GM23338 (cell line): ENCODE measurements around the gene COX7A2. TPM values are rescaled to one million over a fixed set of nuclear protein-coding genes. Genes with fewer than 3 reads are reported as not detected.
A peak's percentile ranks its signal among the peaks of the same experiment; 100 is the strongest.

Experiments used
- ATAC-seq: fragments of 200-7000 bp; cut with Tn5 transposase; 3 replicates; pipeline ENCODE4 v1.9.1; 2020
- DNase-seq: peaks from one replicate; pipeline ENCODE4 v3.0.0-alpha.2; 2015; ENCODE audit warnings: low spot score
- H2AFZ ChIP-seq: fragments of 200-600 bp; sonication (generic); 2 replicates; pipeline ENCODE4 v1.8.0; 2016; ENCODE audit warnings: antibody characterized with exemption, mild to moderate bottlenecking, moderate library complexity
- H3F3A ChIP-seq: fragments of 200-600 bp; sonication (generic); replicated peaks from 2 replicates; pipeline ENCODE4 v1.8.0; 2017; ENCODE audit warnings: antibody characterized with exemption, mixed run types, low read depth
- H3K27ac ChIP-seq: fragments of 200-600 bp; sonication (generic); 2 replicates; pipeline ENCODE4 v1.6.1; 2016; ENCODE audit warnings: low read depth
- H3K27me3 ChIP-seq: fragments of 200-600 bp; sonication (generic); 2 replicates; pipeline ENCODE4 v1.8.0; 2016; ENCODE audit warnings: mild to moderate bottlenecking, mixed run types, moderate library complexity; ENCODE audit not compliant: insufficient read depth
- H3K36me3 ChIP-seq: fragments of 200-600 bp; sonication (generic); 2 replicates; pipeline ENCODE4 v1.8.0; 2016; ENCODE audit warnings: mild to moderate bottlenecking; ENCODE audit not compliant: insufficient read depth
- H3K4me1 ChIP-seq: fragments of 200-600 bp; sonication (generic); 2 replicates; pipeline ENCODE4 v1.8.0; 2016; ENCODE audit warnings: mild to moderate bottlenecking, moderate library complexity; ENCODE audit not compliant: insufficient read depth
- H3K4me2 ChIP-seq: fragments of 200-600 bp; sonication (generic); 2 replicates; pipeline ENCODE4 v1.7.1; 2017; ENCODE audit warnings: mixed run types
- H3K4me3 ChIP-seq: fragments of 200-600 bp; sonication (generic); 2 replicates; pipeline ENCODE4 v1.6.1; 2016; ENCODE audit warnings: mixed run types
- H3K79me2 ChIP-seq: fragments of 200-600 bp; sonication (generic); replicated peaks from 2 replicates; pipeline ENCODE4 v1.8.0; 2017; ENCODE audit warnings: mild to moderate bottlenecking; ENCODE audit not compliant: insufficient read depth
- H3K9me2 ChIP-seq: fragments of 200-600 bp; sonication (generic); 2 replicates; pipeline ENCODE4 v1.8.0; 2017; ENCODE audit not compliant: insufficient read depth
- H4K20me1 ChIP-seq: fragments of 200-600 bp; sonication (generic); replicated peaks from 2 replicates; pipeline ENCODE4 v1.8.0; 2017; ENCODE audit warnings: mild to moderate bottlenecking; ENCODE audit not compliant: insufficient read depth
- H3K27ac Mint-ChIP-seq: 2 replicates; pipeline ENCODE4 v1.8.0; 2020; ENCODE audit warnings: inconsistent platforms, mild to moderate bottlenecking, moderate library complexity, mixed read lengths
- H3K27me3 Mint-ChIP-seq: 3 replicates; pipeline ENCODE4 v1.8.0; 2022; ENCODE audit warnings: low read depth, mild to moderate bottlenecking, moderate library complexity, mixed read lengths, inconsistent platforms; ENCODE audit not compliant: insufficient read depth, poor library complexity
- H3K36me3 Mint-ChIP-seq: 3 replicates; pipeline ENCODE4 v1.8.0; 2021; ENCODE audit warnings: low read depth, mild to moderate bottlenecking, inconsistent platforms, moderate library complexity, mixed read lengths
- H3K4me1 Mint-ChIP-seq: 3 replicates; pipeline ENCODE4 v1.8.0; 2020; ENCODE audit warnings: mild to moderate bottlenecking, inconsistent platforms, mixed read lengths
- H3K4me3 Mint-ChIP-seq: 3 replicates; pipeline ENCODE4 v1.8.0; 2021; ENCODE audit warnings: moderate library complexity, mild to moderate bottlenecking, inconsistent platforms, mixed read lengths
- H3K9me3 Mint-ChIP-seq: 3 replicates; pipeline ENCODE4 v1.8.0; 2020; ENCODE audit warnings: moderate library complexity, mild to moderate bottlenecking, inconsistent platforms, mixed read lengths
- CREB1 ChIP-seq: fragments of 250-450 bp; sonication (Bioruptor Pico); IDR thresholded peaks from 2 replicates; pipeline ENCODE4 v1.5.0; 2020; ENCODE audit warnings: low read depth, mild to moderate bottlenecking, moderate library complexity
- CTCF ChIP-seq, 2 experiments: fragments of 200-600 bp in 1 of 2; sonication (generic) in 1 of 2; conservative IDR thresholded peaks; 2 replicates each; pipeline versions ENCODE4 v1.5.1 to v1.6.1; 2016 to 2017; ENCODE audit warnings: antibody characterized with exemption in 2 of 2, low read depth in 2 of 2, mild to moderate bottlenecking in 2 of 2, moderate library complexity in 1 of 2
- ZNF462 ChIP-seq: fragments of 250-450 bp; sonication (Bioruptor Pico); IDR thresholded peaks from 2 replicates; pipeline ENCODE4 v1.5.0; 2020; ENCODE audit warnings: mild to moderate bottlenecking, moderate library complexity
- polyA plus RNA-seq: library from polyadenylated mRNA; unstranded; fragments of >200 nt; fragmentation: Nextera tagmentation; extraction: Ambion mirVana; gene quantifications from 2 replicates; pipeline ENCODE4 v1.2.1, GENCODE V29; 2016
- total RNA-seq: library from RNA; depleted of rRNA; stranded (reverse); fragments of >200 nt; shearing (Covaris generic); gene quantifications from 2 replicates; pipeline ENCODE4 v1.2.3, GENCODE V29; 2014

The COX7A2 gene
- total and polyA plus RNA-seq, 2 experiments from 2014 or later: 93.7 to 963 TPM

GRCh38 chr6:75268121-75268987 is 24.8 kb upstream of the COX7A2 start:
- DNase-seq: peak; percentile 94
- peak overlapping the region; percentile 96 for H3K27ac Mint-ChIP-seq
- H3K27me3 Mint-ChIP-seq: no peaks in the 10 kb centered on the region
- peaks cover 18% of the 10 kb centered on the region for H3K9me3 Mint-ChIP-seq
- peaks cover 29% of the 10 kb centered on the region for H3K4me1 ChIP-seq
- no peaks in the 10 kb centered on the region for H3F3A ChIP-seq
- H3K4me3 Mint-ChIP-seq: peak overlapping the region; percentile 45; the same call in 1 of the 3 replicates
- H3K79me2 ChIP-seq: peaks cover 80% of the 10 kb centered on the region
- no peaks in the 10 kb centered on the region for H3K27me3 ChIP-seq
- ATAC-seq: peak; percentile 91
- H3K36me3 Mint-ChIP-seq: peaks cover 35% of the 10 kb centered on the region
- H3K4me3 ChIP-seq: peak overlapping the region; percentile 13; the same call in 1 of the 2 replicates
- H4K20me1 ChIP-seq: no peaks in the 10 kb centered on the region
- H3K9me2 ChIP-seq: 0 out of 2 replicates have a peak, but pooled peaks cover 4% of the 10 kb centered on the region
- H2AFZ ChIP-seq: no peak overlapping the region
- no peaks in the 10 kb centered on the region for H3K36me3 ChIP-seq
- peak overlapping the region; percentile 22 for H3K4me2 ChIP-seq
- H3K27ac ChIP-seq: peak overlapping the region; percentile 89
- peaks cover 25% of the 10 kb centered on the region for H3K4me1 Mint-ChIP-seq
- 0 out of 2 replicates have a peak, but pooled peaks have one; percentile 52 for TF ChIP-seq ZNF462 (CRISPR knock-in tag)
- TF ChIP-seq CREB1: 0 out of 2 replicates have a peak, but pooled peaks have one; percentile 39
- TF ChIP-seq CTCF (conservative IDR thresholded peaks at IDR 0.05; ENCODE audit: low read depth in 2 of 2): no peak
